HL-60 (cell line): ENCODE measurements around the gene MRGPRF.

Source experiments
- CTCF ChIP-seq: IDR thresholded peaks from one replicate; pipeline ENCODE4 v1.5.1; 2011; ENCODE audit warnings: low read length, control low read depth, inconsistent platforms; ENCODE audit not compliant: insufficient read depth
- POLR2AphosphoS5 ChIP-seq: IDR thresholded peaks from 2 replicates; pipeline ENCODE4 v1.6.1; 2012; ENCODE audit warnings: low read depth

- no peak for TF ChIP-seq POLR2AphosphoS5
- no peak for TF ChIP-seq CTCF
These were observed 38.6 kb upstream of the MRGPRF start for GRCh38 chr11:69051381-69052342.
